HepG2 (cell line): ENCODE data around the gene CDC25C.

Experiments
- ARHGAP35 ChIP-seq: sonication (generic); formaldehyde crosslinking; IDR thresholded peaks from 2 replicates; pipeline ENCODE4 v1.9.0; 2022; ENCODE audit warnings: mild to moderate bottlenecking, inconsistent platforms, moderate library complexity, missing genetic modification reagents, borderline replicate concordance
- NFIC ChIP-seq: IDR thresholded peaks from 2 replicates; pipeline ENCODE4 v1.6.1; 2012; ENCODE audit warnings: mild to moderate bottlenecking, low read length, inconsistent platforms
- ZNF274 ChIP-seq: sonication (generic); formaldehyde crosslinking; IDR thresholded peaks from 2 replicates; pipeline ENCODE4 v1.5.1; 2020; ENCODE audit warnings: mild to moderate bottlenecking, missing genetic modification reagents

DNA sequence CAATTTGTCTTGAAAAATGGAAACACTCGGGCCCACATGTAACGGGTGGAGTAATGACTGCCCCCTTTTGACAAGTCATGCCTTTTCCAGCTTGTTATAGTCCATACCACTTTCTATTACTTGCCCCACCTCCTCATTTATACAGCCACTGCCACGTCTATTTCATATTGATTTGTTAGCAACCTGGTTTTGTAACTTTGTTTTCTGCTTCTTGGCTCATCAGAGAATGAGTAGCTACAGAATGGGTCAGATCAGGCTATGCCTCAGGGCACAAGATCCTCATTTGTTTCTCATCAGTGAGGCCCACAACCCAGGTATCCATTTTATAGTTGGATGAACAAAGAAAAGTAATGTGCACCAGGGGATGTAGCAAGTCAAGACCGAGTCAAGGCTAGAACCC is 58.9 kb downstream of the CDC25C start:
- TF ChIP-seq ARHGAP35 (no peak), ZNF274 (CRISPR knock-in tag) (no peak), NFIC (no peak)
